HG02588 (cell line): Measurements from ENCODE around the gene ABCD2.
"Not testable (repeated sequence)": the region's sequence is repeated elsewhere in the genome, so short reads cannot be mapped to it uniquely, and the experiment has no call there.

Source experiments
- ATAC-seq: cut with Tn5 transposase; IDR thresholded peaks from one replicate; pipeline ENCODE4 v1.9.1; 2021; ENCODE audit warnings: mild to moderate bottlenecking, moderate library complexity; ENCODE audit not compliant: unreplicated experiment

Gene ABCD2

GRCh38 chr12:39544211-39544610 is 75.4 kb downstream of the ABCD2 start:
- not testable (repeated sequence) for ATAC-seq

DNA sequence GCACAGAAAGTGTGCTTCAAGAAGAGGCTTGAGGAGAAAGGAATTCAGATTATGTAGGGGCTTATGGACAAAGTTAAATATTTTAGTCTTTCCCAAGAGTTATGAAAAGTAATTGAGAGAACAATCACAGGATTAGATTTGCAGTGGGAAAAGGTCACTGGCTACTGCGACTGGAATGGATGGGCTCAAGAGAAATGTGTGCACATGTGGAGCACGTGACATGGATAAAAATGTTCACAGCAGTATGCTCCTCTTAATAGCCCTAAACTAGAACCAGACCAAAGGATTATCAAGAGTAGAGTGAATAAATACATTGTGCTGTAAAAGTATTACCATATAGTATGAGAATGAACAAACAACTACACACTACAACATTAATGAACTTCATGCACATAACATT is 78.1 kb downstream of the ABCD2 start:
- no peak for ATAC-seq

- no peak for ATAC-seq
Measured at GRCh38 chr12:39538679-39539104, 80.9 kb downstream of the ABCD2 start.

DNA sequence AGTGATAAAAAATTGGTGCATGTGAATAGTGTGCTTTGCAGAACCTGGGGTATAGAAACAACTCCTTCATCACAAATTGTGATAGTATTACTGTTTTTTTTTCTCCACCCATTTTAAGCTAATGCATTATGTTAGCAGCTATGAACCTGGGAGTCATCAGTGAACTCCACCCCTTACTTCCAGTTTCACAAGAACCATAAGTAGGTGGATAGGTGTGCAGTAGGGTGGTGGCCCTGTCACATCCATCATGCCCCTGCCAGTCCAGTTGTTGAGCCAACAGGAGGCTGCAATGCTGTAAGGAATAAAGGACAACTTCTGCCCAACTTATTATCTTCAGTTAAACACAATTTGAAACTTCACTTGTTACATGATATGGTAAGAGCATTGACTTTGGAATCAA is 85.7 kb downstream of the ABCD2 start:
- ATAC-seq = no peak

- ATAC-seq = no peak
Measured at GRCh38 chr12:39532448-39532847, 87.2 kb downstream of the ABCD2 start.

DNA sequence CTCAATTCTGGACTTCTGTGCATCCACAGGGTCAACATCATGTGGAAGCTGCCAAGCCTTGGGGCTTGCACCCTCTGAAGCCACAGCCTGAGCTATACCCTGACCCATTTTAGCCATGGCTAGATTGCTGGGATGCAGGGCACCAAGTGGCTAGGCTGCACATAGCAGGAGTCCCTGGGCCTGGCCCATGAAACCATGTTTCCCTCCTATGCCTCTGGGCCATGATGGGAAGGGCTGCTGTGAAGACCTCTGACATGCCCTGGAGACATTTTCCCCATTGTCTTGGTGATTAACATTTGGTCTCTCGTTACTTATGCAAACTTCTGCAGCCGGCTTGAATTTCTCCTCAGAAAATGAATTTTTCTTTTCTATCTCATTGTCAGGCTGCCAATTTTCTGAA is 92.6 kb downstream of the ABCD2 start:
- ATAC-seq = no peak

GRCh38 chr12:39522167-39522566 is 97.4 kb downstream of the ABCD2 start:
- ATAC-seq = not testable (repeated sequence)

- no peak for ATAC-seq
Measured at GRCh38 chr12:39510001-39510400, 109.6 kb downstream of the ABCD2 start.

DNA sequence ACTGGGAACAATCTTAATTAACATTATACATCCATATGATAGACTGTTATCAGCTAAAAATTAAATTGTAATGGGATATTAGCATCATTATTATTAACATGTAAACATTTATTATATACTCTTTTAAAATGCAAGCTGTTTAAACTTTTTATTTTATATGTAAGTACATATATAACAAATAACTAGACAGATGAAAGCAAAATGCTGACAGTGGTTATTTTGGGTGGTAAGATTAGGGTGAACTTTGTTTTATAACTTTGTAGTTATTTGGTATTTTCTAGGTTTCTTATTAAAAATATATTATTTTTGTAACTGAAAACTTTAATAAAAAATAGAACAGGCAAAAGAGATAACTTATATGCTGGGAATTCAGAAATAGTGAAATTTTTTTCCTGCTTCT is 114.0 kb downstream of the ABCD2 start:
- no peak for ATAC-seq

DNA sequence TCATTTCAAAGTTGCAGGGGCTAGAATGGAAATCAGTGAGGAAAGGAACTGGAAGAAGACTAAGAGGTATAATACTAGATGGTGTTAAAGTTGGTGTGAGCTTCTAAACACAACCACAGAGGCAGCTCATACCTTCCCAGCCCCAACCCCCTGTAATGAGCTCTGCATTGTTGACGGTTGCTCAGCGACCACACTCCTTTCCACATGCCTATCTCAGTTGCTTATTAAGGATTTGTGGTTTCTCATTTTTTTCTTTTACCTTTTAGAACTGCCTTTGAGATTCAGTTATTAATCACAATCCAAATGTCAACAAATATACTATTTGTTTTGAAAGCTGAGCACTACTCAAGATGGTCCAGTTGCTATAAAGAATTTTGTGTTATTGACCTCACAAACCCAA is 114.6 kb downstream of the ABCD2 start:
- ATAC-seq = no peak

- no peak for ATAC-seq
Measured at GRCh38 chr12:39503439-39503838, 116.2 kb downstream of the ABCD2 start.

- no peak for ATAC-seq
Measured at GRCh38 chr12:39502726-39503125, 116.9 kb downstream of the ABCD2 start.
